Fibroblast of peridontal ligament (primary cell): Measurements from ENCODE around the gene GRIN3B.

Experiments used
- DNase-seq: peaks from one replicate; pipeline ENCODE4 v3.0.0-alpha.2; 2010; ENCODE audit errors: extremely low read depth

The GRIN3B gene

DNA sequence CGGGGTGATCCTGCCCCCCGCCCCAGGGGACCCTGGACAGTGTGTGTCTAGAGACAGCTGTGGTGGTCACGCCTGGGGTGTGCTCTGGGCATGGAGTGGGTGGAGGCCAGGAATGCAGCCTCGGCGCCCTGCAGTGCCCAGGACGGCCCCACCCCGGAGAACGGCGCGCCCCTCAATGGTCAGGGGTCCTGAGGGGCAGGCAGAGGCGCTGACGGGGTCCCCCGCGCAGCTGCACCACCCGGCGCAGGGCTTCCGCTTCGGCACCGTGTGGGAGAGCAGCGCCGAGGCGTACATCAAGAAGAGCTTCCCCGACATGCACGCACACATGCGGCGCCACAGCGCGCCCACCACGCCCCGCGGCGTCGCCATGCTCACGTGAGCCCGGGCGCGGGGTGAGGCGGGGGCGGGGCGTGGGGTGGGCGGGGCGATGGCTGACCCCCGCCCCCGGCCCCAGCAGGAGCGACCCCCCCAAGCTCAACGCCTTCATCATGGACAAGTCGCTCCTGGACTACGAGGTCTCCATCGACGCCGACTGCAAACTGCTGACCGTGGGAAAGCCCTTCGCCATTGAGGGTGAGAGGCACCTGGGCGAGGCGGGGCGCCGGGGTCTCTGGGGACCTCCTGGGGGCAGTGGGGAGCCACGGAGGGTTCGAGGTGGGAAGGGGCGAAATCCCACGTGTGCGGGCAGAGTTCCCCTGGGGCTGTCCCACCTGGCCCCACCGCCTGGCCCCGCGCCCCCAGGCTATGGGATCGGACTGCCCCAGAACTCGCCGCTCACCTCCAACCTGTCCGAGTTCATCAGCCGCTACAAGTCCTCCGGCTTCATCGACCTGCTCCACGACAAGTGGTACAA, 7.4 kb downstream of the GRIN3B start:
- DNase-seq = no peak

DNA sequence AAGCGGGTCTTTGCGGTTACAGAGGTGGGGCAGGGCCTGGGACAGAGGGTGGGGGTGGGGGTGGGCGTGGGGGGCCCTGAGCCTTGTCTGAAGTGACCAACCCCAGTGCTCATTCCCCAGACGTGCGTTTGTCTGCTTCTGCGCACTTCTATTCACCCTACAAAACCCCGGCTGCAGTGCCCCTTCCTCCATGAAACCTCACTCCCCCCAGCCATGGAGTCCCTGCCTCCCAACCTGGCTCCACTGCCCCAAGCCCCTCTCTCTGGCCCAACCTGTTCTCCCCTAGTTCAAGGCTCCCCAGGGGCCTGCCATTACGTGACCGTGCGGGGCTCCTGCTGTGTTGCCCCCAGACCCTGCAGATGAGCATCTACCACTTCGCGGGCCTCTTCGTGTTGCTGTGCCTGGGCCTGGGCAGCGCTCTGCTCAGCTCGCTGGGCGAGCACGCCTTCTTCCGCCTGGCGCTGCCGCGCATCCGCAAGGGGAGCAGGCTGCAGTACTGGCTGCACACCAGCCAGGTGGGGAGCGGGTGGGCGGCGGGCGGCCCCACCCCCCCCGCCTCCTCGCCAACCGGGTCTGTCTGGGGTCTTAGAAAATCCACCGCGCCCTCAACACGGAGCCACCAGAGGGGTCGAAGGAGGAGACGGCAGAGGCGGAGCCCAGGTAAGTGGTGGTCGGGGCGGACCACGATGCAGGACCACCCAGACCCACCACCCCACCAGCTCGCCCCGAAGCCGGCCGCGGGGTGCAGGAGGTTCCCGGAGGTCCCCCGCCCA, 8.2 kb downstream of the GRIN3B start:
- DNase-seq = no peak

DNA sequence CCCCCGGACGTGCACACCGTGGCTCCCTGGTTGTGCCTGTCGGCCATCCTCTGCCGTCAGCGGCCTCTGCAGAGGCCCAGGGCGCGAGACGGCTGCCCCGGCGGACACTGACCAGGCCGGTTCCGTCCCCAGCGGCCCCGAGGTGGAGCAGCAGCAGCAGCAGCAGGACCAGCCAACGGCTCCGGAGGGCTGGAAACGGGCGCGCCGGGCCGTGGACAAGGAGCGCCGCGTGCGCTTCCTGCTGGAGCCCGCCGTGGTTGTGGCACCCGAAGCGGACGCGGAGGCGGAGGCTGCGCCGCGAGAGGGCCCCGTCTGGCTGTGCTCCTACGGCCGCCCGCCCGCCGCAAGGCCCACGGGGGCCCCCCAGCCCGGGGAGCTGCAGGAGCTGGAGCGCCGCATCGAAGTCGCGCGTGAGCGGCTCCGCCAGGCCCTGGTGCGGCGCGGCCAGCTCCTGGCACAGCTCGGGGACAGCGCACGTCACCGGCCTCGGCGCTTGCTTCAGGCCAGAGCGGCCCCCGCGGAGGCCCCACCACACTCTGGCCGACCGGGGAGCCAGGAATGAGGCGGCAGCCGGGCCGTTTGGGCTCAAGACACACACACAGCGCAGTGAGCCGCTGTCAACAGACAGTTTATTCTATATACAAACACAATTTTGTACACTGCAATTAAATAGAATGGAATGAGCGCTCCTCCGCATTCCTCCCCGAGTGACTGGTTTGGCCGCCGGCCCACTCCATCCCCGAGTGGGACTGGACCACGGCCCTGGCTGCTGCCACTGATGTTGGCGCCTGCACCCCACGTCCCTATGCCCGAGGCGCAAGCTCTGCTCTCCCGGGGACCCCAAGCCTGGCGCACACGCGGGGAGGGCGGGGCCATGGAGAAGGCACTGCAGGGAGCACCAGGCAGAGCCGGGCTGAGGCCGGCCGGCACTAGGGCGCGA, 9.1 kb downstream of the GRIN3B start:
- DNase-seq = peak; percentile 87

DNA sequence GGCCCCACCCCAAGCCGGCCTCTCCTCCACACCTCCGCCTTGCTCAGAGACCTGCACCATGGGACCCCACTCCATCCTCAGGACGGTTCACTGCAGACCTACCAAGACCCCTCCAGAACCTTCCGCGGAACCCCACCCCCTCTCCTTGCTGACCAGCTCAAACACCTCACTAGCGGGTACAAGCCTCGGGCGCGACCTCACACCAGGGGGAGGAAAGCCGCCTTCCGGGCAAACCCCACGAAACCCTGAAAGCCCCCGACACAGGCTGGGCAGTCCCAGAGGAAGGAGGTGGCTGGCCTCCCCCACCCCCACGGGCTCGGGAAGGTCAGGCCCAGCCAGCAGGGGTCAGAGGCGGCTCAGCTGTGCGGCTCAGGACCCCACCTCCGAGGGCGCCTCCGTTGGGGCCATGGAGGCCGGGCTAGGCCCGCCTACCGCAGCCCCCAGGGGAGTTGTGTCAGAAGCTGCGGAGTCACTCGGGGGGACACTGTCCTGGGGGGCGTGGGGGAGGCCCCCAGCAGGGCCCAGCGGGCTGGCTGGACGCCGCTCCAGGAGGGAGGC, 9.8 kb downstream of the GRIN3B start:
- DNase-seq = no peak

DNA sequence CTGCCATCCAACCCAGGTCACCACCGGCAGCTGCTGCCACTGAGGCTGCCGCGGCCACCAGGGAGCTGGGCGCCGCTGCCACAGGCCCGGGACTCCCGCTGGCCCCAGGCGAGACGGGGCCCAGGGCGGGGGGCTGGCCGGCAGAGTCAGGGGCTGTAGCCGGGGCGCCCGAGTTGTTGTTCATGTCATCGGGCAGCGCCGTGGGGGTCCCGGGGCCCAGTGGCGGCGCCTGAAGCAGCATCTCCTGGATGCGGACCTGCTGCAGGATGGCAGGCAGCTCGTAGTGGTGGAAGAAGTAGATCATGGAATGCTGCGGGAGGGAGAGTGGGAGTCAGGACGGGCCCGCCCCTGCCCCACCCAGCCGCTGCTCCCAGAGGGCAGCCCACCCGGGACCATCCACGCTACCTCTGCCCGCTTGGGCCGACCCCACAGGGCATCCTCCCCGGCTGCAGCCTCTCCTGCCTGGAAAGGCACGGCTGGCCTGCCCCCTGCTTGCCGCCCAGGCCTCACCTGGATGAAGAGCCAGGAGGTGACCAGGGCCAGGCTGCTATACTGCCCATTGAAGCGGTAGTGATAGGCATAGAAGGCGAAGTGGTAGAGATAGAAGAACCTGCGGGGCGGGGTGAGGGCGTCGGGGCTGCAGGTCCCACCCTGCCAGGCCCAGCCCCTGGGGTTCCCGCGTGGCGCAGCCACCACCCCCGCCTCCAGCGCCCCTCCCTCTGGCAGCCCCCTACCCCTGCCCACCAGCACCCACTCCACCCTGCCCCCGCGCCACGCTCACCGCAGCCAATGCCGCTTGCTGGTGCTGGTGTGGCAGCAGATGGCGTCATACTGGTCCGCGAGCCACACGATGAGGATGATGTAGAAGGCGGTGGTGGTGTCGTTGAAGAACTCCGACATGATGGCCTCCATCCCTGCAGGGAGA, 10.6 kb downstream of the GRIN3B start:
- DNase-seq = no peak

DNA sequence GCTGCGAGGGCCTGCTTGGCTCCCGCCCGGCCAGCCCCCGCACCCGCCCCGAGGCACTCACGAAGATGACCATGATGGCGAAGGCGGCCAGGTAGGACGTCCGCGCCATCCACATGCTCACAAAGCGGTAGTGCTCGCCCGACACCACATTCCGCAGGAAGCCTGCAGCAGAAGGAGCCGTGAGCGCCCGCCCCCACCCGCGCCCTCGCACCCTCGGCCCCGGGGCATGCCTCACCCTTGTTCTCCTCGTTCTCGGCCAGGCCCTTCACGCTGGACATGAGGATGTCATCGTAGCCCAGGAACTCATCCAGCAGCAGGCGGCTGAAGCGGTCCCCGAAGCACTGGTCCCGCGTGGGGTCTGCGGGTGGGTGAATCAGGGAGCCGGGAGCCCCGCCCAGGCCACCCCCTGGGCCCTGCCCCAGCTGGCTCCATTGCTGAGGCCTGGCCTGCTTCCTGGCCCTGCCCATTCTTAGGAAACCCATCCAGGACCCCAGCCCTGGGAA, 11.7 kb downstream of the GRIN3B start:
- no peak for DNase-seq

DNA sequence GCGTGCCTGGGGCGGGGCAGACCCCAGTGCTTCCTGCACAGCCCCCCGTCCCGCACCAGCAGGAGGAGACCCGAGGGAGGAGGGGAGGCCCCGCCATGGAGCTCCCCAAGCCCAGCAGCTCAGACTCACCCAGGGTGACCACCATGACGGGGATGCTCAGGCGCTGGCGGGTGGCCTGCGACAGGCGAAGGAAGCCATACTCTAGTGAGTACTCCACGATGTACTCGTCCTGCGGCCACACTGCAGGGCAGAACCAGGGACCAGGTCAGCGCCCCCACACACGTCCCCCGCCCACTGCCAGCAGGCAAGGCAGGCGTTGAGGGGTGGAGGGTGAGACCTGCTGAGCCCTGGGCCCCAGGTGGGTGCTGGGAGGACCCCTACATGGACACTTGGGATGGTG, 12.1 kb downstream of the GRIN3B start:
- DNase-seq = no peak

DNA sequence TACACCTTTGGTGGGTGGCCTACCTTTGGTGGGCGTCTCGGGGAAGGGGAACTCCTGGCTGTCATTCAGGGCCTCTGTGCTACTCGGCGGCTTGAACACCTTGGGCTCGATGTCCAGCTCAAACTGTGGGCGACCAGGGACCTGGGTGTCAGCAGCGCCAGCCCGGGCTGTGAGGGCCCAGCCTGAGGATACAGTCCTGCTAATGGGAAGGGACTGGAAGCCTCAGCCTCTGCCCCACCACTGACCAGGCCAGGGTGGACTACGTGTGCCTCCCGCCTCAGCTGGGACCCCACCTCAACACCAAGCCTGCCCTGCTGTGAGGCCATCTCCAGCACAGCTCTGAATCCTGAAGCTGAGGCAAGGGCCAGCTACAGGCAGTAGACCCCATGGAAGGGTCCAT, 13.0 kb downstream of the GRIN3B start:
- DNase-seq = no peak

DNA sequence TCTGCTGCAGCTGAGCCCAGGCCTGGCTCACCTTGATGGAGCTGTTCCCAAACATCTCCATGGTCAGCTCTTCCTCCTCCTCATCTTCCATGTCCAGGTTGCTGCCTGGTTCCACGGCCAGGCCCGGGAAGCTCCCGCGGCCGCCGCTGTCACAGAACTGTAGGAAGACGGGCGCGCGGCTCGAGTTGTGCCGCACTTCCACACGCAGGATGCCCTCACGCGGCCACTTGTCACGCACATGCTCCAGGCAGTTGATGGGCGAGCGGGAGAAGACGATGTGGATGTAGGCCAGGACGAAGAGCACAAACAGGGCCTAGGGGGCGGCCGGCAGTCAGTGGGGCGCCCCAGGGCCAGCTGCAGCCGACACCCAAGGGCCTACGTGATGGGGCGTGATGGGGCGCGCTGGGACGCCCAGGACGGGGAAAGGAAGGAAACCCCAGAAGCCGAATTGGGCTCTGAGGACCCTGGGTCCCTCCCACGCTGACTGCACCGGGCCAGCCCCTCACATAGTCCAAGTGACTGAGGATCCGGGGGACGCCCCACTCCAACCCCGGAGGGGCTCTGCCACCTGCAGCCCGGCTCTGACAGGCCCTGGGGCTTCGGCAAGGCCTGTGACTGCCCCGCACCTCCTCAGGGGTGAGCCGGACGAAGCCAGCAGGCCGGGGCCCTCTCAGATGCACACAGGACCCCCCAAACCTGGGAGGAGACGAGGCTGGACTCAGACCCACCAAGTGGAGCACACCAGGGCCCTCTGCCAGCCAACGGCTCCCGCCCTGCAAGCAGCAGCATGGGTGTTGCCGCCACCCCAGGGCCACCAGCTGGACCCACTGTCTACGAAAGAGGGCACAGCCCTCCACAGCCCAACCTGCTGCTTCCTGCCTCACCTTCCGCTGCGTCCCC, 14.2 kb downstream of the GRIN3B start:
- no peak for DNase-seq

DNA sequence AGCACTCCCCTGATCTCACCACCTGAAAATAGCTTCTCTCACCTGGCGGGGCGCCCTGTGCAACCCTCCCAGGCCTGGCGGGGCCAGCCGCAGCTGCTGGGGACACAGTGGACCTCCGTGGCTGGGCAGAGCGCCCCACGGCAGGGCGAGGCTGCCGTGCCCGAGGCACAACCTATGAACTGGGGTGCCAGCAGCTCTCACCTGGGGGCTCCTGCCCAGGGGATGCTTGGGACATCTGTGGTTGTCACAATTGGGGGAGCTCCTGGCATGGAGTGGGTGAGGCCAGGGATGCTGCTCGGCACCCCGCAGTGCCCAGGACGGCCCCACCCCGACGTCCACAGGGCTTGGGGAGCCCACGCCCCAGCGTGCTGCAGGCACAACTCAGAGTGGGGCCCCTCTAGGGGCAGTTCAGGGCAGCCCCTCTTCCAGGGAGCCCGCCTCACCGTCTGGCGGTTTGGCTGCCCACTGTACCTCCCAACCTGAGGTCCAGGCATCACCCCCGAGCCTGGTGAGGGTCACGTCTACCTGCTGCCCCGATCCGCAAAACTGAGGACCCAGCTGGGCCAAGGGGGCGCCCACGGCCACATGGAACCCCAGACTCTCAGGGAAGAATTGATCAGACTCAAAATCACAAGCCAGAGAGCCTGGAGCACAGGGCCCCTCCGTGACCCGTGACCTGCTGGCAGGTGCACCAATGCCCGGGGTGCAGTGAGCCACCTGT, 15.0 kb downstream of the GRIN3B start:
- no peak for DNase-seq

DNA sequence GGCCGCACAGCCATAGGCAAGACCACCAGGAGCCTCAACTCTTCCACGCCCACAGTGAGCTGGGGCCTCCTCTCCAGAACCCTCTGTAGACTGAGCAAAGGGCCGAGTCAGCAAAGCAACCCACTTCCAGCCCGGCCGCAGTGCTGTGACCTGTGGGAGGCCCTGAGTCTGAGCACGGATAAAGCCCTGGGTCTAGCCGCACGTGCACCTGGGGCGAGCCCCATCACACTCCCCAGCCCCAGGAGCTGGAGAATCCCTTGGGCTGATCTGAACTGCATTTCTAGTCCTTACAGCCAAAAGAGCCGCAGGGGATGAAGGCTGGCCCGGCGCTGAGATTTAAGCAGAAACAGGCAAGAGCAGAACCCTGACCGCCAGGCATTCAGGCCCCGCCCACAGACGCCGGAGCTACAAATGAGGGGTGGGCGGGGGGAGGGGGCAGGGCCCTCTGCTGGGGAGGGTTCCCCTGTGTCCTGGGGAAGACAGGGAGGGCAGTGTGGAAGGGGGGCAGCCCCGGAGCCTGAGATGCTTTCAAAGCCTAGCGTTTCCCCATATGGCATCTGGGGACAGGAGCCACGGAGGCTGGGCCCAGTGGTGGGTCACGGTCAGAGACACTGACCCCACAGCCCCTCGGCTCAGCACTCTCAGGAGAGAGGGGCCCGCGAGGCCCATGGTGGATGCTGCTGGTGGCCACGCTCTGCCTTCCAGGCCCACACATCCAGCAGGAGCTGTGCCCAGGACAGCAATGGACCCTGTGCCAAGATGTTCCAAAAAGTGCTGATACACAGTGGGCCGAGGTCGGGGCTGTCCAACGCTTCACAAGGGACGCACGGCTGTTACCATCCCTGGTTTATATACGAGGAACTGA, 15.8 kb downstream of the GRIN3B start:
- no peak for DNase-seq

DNA sequence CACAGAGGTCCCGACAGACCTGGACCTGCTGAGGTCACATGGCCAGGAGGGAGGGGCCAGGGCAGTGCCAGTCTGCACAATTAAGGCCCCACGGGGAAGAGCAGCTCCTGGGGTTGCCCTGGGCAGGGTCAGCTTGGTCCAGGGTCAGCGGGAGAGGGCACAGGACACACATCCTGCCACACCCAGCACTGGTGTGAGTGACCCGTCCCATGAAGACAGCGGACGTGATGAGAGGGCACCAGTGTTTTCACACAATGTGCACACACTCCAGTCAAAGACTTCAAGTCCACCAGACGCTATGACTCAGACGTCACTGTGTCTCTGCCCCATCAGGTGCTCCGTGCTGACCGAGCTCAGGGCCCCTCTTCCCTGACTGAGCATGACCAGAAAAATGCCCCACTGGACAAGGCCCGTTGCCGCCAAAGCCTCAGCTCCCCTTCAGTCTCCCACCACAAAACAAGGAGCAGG, 16.5 kb downstream of the GRIN3B start:
- no peak for DNase-seq

DNA sequence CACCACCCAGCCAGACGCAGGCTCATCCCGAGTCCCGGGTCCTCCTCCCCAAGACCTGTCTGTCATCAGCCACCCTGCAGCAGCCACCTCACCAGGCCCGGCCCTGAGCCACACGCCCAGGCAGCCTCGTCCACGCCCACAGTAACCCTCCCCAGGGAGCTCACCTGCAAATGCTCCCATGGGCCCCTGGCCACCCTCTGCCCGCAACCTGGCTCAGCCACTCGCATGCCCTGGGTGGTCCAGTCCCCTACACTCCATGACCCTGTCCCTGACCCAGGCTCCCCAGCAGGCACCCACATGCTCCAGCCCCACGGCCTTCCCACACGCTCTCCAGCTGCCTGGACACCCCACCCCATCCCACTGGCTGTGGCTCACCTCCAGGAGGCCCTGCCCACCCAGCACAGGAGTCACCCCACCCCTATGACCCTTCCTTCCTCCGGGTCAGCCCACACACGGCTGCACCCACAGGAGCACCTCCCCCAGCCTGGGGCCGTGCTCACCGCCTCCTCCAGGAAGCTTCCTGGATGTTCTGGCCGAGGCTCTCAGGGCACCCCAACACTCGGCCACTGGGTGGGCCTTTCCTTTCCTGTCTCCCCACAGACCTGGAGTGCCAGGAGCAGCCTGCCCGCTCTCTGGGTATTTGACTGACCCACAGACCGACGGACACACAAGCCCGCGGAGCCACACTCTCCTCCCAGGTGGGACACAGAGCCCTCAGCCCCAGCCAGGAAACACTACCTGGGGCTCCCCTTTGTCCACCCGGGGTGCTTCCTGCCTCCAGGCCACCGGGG, 17.1 kb downstream of the GRIN3B start:
- no peak for DNase-seq

DNA sequence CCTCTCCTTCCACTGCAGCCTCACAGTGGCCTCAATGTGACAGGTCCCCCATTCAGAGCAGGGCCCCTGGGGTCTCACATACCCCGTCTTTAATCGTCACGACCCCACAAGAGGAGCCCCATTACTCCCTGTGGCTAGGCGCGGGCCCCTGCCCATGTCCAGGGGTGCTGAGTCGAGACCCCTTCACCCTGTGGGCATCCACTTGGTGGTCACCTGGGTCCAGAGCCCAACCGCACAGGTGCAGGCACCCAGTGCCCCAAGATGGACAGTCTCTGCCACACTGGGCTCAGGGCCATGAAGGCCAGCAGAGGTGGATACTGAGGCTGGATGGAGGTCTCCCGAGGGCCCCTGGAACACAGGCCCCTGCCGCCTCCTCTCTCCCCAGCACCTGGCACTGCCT, 17.7 kb downstream of the GRIN3B start:
- DNase-seq = no peak

DNA sequence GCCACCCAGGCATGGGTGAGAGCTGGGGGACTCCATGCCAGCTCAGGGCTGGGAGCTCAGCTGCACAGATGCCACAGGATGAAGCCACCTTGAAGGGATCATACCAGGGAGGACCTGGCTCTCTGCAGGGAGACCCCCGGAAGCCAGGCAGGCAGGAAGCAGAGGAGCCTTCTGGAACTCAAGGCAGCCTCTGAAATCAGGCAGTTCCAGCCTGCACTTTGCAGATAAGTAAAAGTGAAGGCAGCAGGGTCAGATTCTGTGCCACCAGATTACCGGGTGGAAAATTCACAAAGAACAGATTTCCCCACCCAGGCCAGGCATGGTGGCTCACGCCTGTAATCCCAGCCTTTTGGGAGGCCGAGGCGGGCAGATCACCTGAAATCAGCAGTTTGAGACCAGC, 18.2 kb downstream of the GRIN3B start:
- no peak for DNase-seq

DNA sequence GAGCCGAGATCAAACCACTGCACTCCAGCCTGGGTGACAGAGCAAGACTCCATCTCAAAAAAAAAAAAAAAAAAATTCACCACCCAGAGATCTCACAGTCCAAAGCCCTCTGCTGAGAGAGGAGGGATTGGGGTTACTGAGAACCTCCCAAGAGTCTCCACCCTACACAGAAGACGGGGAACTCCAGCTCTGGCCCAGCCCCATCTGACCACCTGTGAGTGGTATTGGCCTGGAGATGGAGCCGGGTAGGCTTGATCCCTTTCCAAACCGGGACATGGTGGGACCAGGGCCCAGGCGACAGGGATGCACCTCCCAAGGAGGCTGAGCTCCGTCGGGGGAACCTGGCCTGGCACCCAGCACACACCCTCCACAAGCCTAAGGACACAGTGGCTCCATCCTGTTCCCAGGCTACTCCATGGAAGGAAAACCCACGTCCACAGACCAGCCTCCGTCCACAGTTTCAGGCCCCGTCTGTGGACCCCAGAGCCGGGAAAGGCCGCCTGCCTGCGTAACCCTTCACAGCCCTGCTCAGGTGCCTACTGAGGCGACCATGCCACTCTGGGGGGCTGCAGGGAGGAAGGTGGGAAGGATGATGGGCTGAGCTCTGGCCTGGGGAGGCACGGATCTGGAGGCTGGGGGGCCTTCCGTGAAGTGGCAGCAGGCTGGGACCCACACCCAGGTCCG, 18.9 kb downstream of the GRIN3B start:
- DNase-seq = no peak
